GM10248 (cell line): ENCODE measurements around the gene G3BP1.
"Not testable (repeated sequence)": the region's sequence is repeated elsewhere in the genome, so short reads cannot be mapped to it uniquely, and the experiment has no call there.

ENCODE experiments used
- CTCF ChIA-PET: fragments of 300-600 bp; sonication (Branson Sonifier 250); formaldehyde crosslinking; extraction: SDS; loops from one replicate; lab custom pipeline; 2021; ENCODE audit warnings: antibody characterized with exemption; lab: Yijun Ruan, JAX
- POLR2A ChIA-PET: fragments of 350-650 bp; sonication (Branson Sonifier 250); formaldehyde crosslinking; extraction: SDS; loops from one replicate; lab custom pipeline; 2020; ENCODE audit warnings: antibody characterized with exemption; lab: Yijun Ruan, JAX
- DNase-seq: peaks from one replicate; pipeline ENCODE4 v3.0.0; 2012; ENCODE audit errors: extremely low spot score
- CTCF ChIP-seq: IDR thresholded peaks from 2 replicates; pipeline ENCODE4 v1.5.1; 2012; ENCODE audit warnings: mild to moderate bottlenecking, low read depth; ENCODE audit errors: extremely low read depth, missing control alignments, control extremely low read depth

Gene G3BP1

DNA sequence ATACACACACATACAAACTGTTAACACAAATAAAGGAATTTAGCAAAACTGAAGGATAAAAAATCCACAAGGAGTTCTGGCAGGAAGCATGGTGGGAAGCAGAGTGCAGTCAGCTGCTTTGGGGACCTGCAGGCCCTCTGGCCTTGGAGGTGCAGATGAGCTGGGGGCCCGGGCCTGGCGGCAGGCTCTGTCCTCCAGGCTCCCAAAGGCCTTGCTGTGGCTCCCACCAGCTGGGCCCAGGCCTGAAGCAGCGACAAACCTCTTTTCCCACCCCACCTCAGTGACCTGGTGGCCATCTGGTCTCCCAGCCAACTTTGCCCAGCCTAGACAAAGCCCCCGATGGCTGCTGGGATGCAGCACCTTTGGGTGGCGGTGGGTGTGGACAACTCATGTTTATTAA is 85.1 kb downstream of the G3BP1 start:
- no peak for DNase-seq
- TF ChIP-seq CTCF: no peak
- CTCF ChIA-PET: no interaction called here
- POLR2A ChIA-PET: no interaction called here

DNA sequence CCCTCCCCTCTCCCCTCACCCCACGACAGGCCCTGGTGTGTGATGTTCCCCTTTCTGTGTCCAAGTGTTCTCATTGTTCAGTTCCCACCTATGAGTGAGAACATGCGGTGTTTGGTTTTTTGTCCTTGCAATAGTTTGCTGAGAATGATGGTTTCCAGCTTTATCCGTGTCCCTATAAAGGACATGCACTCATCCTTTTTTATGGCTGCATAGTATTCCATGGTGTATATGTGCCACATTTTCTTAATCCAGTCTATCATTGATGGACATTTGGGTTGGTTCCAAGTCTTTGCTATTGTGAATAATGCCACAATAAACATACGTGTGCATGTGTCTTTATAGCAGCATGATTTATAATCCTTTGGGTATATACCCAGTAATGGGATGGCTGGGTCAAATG is 89.1 kb downstream of the G3BP1 start:
- DNase-seq, POLR2A ChIA-PET, CTCF ChIA-PET: not testable (repeated sequence)
